ENCODE results near the gene PPP6C.

DNA sequence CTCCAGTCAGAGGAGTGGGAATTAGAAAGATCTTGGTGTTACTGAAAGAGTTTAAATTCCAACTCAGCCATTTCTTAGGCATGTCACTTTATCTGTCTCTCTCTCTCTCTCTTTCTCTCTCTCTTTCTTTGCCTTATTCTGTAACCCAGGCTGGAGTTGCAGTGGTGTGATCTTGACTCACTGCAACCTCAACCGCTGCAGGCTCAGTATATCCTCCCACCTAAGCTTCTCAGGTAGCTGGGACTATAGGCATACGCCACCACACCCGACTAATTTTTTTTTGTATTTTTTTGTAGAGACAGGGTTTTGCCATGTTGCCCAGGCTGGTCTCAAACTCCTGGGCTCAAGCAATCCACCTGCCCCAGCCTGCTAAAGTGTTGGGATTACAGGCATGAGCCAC, 29.0 kb upstream of the PPP6C start:
- TF ChIP-seq YY1 (IDR thresholded peaks at IDR 0.05; ENCODE audit: insufficient read depth, insufficient read length) (no peak), ZNF274 (IDR thresholded peaks at IDR 0.05; ENCODE audit: low read depth, low read length) (no peak)

All from NT2/D1 (cell line).